Measurements from ENCODE around the gene TBC1D3I. TPM values are rescaled to one million over a fixed set of nuclear protein-coding genes. Genes with fewer than 3 reads are reported as not detected.
"Not testable (repeated sequence)": the region's sequence is repeated elsewhere in the genome, so short reads cannot be mapped to it uniquely, and the experiment has no call there.

Gene TBC1D3I
- total and polyA plus RNA-seq, 2 of the 13 experiments (the other 11 are each of a cell fraction or from before 2014, with no cell fraction given): 0.15 to 0.53 TPM

GRCh38 chr17:36207383-36207782 is 57.0 kb downstream of the TBC1D3I start:
- H3K27me3 ChIP-seq (ENCODE audit: control insufficient read depth in 1 of 2, insufficient read depth in 2 of 2, low read length in 2 of 2); BruUV-seq (replicated peaks); H3K9ac ChIP-seq (ENCODE audit: insufficient read depth, low read depth, low read length); FAIRE-seq; H3K4me1 ChIP-seq (ENCODE audit: insufficient read depth, low read length); in situ Hi-C loops (cut with HindIII; ENCODE audit: extremely low pct_ligation_motif_present, low pct_unique_long_range_greater_than_20kb); H2AFZ ChIP-seq (ENCODE audit: low read length); POLR2A ChIA-PET; H3K79me2 ChIP-seq (ENCODE audit: insufficient read depth, low read length); H3K27ac ChIP-seq (ENCODE audit: extremely low read length, insufficient read depth, low read length); intact Hi-C loops (cut with micrococcal nuclease; ENCODE audit: unreplicated experiment); H3K9me3 ChIP-seq (ENCODE audit: low read length); CTCF ChIA-PET (ENCODE audit: low intra/inter-chr PET ratio, low total read pairs); DNase-seq (ENCODE audit: low spot score); H4K20me1 ChIP-seq (ENCODE audit: insufficient read depth, low read length); ATAC-seq; H3K4me2 ChIP-seq (ENCODE audit: low read depth, low read length); H3K36me3 ChIP-seq (replicated peaks in 1 of 2; ENCODE audit: control insufficient read depth in 1 of 2, insufficient read depth in 2 of 2, low read length in 2 of 2); H3K4me3 ChIP-seq (replicated peaks in 1 of 3; ENCODE audit: insufficient read depth in 1 of 3, low read depth in 2 of 3, low read length in 3 of 3): not testable (repeated sequence)
- 23% methylated on average over 6 of the region's 6 CpGs for WGBS (ENCODE audit: low lambda C conversion rate)

- FAIRE-seq; H4K20me1 ChIP-seq (ENCODE audit: insufficient read depth, low read length); H3K36me3 ChIP-seq (replicated peaks in 1 of 2; ENCODE audit: control insufficient read depth in 1 of 2, insufficient read depth in 2 of 2, low read length in 2 of 2); CTCF ChIA-PET (ENCODE audit: low intra/inter-chr PET ratio, low total read pairs); H2AFZ ChIP-seq (ENCODE audit: low read length); BruUV-seq (replicated peaks); ATAC-seq; POLR2A ChIA-PET; H3K4me3 ChIP-seq (replicated peaks in 1 of 3; ENCODE audit: insufficient read depth in 1 of 3, low read depth in 2 of 3, low read length in 3 of 3); H3K9ac ChIP-seq (ENCODE audit: insufficient read depth, low read depth, low read length); in situ Hi-C loops (cut with HindIII; ENCODE audit: extremely low pct_ligation_motif_present, low pct_unique_long_range_greater_than_20kb); DNase-seq (ENCODE audit: low spot score); H3K79me2 ChIP-seq (ENCODE audit: insufficient read depth, low read length); H3K9me3 ChIP-seq (ENCODE audit: low read length); H3K4me2 ChIP-seq (ENCODE audit: low read depth, low read length); H3K4me1 ChIP-seq (ENCODE audit: insufficient read depth, low read length); intact Hi-C loops (cut with micrococcal nuclease; ENCODE audit: unreplicated experiment); H3K27me3 ChIP-seq (ENCODE audit: control insufficient read depth in 1 of 2, insufficient read depth in 2 of 2, low read length in 2 of 2); H3K27ac ChIP-seq (ENCODE audit: extremely low read length, insufficient read depth, low read length): not testable (repeated sequence)
- 0% methylated on average over 1 of the region's 1 CpG for WGBS (ENCODE audit: low lambda C conversion rate)
These were observed 57.9 kb downstream of the TBC1D3I start for GRCh38 chr17:36206486-36206821.

- Histone ChIP-seq H3K27ac (ENCODE audit: extremely low read length, insufficient read depth, low read length) (no peak overlapping the region), H2AFZ (ENCODE audit: low read length) (no peak overlapping the region), H3K9ac (ENCODE audit: insufficient read depth, low read depth, low read length) (no peak overlapping the region), H3K27me3 (ENCODE audit: control insufficient read depth in 1 of 2, insufficient read depth in 2 of 2, low read length in 2 of 2) (no peaks in the 10 kb centered on the region; a peak in 2 of 5 replicates), H3K79me2 (ENCODE audit: insufficient read depth, low read length) (no peaks in the 10 kb centered on the region), H3K4me1 (ENCODE audit: insufficient read depth, low read length) (no peaks in the 10 kb centered on the region), H3K4me3 (replicated peaks in 1 of 3; ENCODE audit: insufficient read depth in 1 of 3, low read depth in 2 of 3, low read length in 3 of 3) (no peak overlapping the region), H4K20me1 (ENCODE audit: insufficient read depth, low read length) (no peaks in the 10 kb centered on the region), H3K36me3 (replicated peaks in 1 of 2; ENCODE audit: control insufficient read depth in 1 of 2, insufficient read depth in 2 of 2, low read length in 2 of 2) (no peaks in the 10 kb centered on the region), H3K9me3 (ENCODE audit: low read length) (no peaks in the 10 kb centered on the region), H3K4me2 (ENCODE audit: low read depth, low read length) (no peak overlapping the region)
- DNase-seq (ENCODE audit: low spot score) (no peak), FAIRE-seq (no peak), ATAC-seq (no peak)
- ChIA-PET CTCF (ENCODE audit: low intra/inter-chr PET ratio, low total read pairs) (no interaction called here), POLR2A (no interaction called here)
- BruUV-seq (replicated peaks): no TSS peak
- in situ Hi-C loops (cut with HindIII; ENCODE audit: extremely low pct_ligation_motif_present, low pct_unique_long_range_greater_than_20kb): no loop called here
- WGBS (ENCODE audit: low lambda C conversion rate): 9% methylated on average over 4 of the region's 4 CpGs
- intact Hi-C loops (cut with micrococcal nuclease; ENCODE audit: unreplicated experiment): no loop called here
- TF ChIP-seq STAT6 (CRISPR knock-in tag; IDR thresholded peaks at IDR 0.05; ENCODE audit: borderline replicate concordance) (no peak), RELA (CRISPR knock-in tag; IDR thresholded peaks at IDR 0.05) (no peak), E2F1 (CRISPR knock-in tag; IDR thresholded peaks at IDR 0.05) (no peak), MNT (IDR thresholded peaks at IDR 0.05) (no peak), ZNF3 (CRISPR knock-in tag; IDR thresholded peaks at IDR 0.05) (no peak)
These were observed 58.5 kb downstream of the TBC1D3I start for GRCh38 chr17:36205637-36206485.
